Fibroblast of upper back skin (primary cell): ENCODE data around the gene IGFBP3.

Source experiments
- DNase-seq: peaks from one replicate; pipeline ENCODE4 v3.0.0-alpha.2; 2013

The IGFBP3 gene

DNA sequence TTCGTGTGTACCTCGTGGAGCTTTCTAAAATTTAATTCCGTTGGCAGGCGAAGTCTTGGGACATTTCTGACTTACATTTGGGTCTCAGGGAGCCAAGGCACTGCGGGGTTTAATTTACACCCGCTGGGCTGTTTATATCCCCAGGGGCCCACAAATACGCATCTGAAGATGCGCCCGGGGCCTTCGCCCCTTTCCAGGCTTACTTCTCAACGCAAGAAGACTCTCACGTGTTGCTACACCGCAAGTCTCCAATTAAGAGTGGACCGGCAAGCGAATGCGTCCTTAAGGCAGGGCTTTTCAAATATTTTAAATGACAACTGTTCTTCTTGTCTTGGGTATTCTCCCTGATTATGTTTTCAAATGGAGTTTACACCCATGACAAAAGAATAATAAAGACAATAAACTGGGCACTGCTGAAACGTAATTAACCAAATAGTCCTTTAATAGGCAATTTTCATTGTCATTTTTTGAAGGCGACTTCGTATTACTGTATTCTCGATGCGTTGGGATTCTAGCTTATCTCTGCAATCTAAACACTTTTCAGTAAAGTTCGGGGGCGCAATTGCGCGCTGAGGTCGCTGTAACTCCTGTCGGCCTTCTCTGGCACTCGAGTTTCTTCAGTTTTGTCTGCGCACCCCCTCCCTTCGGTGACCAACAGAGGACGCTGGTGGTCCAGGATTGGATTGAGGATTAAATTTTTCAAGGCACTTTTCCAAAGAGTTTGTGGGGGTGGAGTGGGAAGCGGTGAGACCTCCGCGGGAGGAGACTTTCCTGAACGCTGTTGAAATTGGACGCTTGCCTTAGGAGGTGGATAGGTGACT, 837 bp upstream of the IGFBP3 start:
- DNase-seq: peak; percentile 78

DNA sequence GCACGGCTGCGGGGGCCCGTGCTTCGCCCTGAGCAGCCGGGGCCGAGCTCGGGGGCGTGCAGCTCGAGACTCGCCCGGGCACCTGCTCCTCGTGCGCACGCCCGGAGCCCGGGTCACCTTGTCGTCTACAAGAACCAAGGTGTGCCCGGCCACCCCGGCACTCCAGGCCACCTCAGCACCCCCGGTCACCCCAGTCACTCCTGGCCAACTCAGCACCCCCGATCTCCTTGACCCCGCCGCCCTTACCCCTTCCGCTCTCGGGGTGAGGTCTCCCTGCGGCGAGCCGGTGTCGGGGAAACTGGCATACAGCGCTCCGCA, 268 bp upstream of the IGFBP3 start:
- no peak for DNase-seq

DNA sequence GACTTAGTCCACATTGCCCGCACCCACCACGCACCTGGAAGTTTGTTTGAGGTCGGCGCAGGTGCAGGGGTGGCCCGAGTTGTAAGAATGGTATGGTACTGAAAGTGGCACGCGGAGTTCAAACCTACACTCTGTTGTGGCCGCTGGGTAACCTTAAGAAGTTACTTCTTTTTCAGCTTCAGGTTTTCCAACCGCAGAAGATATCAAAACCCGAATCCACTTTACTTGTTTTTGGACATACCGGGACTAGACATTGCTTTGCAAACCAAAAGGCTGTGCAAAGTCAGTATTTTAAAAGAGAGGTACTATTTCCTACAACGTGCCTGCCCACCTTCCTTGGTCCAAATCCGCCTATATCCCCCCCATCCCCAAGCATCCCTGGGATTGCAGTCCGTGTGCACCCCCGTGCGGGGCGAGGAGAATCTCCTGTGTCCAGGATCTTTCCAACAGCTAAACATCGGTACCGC, 1.0 kb downstream of the IGFBP3 start:
- no peak for DNase-seq

DNA sequence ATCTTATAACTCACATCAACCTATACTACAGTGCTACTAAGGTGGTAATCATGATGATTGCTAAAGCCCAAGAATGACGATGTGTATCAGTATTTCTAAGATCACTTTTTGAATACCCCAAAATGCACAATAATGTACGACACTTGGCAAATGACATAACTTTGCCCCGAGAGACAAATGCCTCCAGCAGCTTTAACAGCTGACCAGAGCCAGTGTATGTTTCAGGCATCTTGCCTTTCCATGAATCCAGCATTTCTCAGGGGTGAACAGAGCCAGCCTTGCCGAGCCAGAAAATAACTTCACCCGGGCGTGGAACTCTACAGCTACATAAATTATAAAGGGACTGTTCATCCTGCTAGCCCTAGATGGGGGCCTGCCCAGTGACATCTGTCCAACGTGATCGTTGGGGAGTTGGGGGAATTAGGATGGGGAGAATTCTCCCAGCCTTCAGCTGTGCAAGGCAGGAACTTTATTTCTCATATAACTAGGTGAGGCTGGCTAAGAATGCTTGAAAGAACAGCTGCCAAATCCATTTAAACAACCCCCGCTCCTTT, 1.8 kb downstream of the IGFBP3 start:
- no peak for DNase-seq

DNA sequence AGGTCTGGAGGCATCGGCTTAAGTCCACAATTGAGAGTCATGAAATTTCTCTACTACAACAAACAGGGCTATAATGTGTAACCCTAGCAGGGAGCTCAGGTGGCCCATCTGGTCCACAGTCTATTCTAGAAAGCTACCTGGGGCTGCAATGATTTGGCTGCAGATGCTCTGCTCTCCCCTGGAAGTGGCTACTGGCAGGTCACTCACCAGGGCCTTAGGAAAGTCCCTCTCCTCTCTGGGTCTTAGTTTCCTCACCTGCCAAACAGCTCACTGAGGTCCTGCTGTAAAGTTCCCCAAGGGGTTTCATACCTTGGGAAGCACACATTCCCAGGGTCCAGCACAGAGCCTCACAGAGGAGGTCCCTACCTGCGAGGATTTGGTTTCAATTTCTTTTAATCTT, 2.5 kb downstream of the IGFBP3 start:
- no peak for DNase-seq

DNA sequence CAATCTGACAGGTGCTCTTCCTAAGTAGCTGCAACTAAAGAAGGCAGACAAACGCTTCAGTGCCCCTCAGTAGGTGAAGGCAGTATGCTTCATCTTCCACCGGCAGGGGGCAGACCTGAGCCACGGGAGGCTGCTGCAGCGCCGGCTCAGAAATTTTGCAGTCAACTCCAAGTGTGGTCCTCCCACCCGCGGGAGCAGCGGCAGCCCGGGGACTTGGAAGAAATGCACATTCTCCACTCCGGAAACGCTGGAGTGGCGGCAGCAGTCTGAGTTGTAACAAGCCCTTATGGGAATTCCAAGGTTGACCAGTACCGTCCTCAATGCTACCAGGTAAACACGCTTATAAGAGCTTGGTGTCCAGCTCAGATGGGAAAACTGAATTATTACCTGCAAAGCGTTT, 3.4 kb downstream of the IGFBP3 start:
- peak; percentile 71 for DNase-seq

DNA sequence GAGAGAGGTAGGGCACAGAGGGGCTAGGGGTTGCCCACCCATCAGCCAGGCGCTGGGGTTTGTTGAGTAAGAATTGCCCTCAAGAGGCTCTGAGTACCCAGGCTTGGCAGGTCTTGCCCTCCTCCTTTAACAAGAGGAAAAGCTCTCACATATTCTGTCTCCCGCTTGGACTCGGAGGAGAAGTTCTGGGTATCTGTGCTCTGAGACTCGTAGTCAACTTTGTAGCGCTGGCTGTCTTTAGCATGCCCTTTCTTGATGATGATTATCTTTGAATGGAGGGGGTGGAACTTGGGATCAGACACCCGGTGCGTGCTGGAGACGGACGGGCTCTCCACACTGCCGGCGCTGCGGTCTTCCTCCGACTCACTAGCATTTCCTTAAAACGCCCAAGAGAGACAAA, 4.0 kb downstream of the IGFBP3 start:
- no peak for DNase-seq

DNA sequence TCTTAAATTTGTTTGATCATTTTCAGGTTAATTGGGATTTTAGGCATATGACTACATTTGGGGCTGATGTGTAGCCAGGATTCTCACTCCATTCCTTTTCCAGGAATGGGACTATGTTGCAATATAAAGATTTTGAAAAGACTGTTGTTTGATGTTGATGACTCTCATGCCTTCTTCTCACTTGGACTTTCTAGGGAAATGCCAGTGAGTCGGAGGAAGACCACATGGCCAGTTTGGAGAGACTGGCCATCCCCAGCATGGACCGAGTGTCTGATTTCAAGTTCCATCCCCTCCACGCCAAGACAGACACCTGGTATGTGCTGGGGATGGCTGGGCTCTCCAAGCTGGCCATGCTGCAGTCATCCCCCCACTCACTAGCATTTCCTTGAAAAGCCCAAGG, 5.5 kb downstream of the IGFBP3 start:
- DNase-seq: no peak

DNA sequence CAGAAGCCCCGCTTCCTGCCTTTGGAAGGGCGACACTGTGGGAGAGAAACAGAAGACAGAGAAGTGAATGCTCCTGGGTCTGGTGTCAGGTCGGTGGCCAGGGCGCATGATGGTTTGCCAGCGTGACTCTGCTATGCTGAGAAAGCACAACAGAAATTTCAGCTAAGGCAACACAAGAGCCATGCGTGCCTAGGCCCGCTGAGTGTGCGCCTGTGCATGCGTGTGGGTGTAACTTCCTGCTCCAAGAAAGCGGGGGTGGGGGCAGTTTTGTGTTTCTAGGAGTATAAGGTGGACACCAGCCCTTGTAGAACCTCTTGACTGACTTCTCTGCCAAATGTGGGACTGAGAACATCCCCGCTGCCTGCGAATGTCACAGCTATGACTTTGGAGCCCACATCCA, 6.2 kb downstream of the IGFBP3 start:
- no peak for DNase-seq

DNA sequence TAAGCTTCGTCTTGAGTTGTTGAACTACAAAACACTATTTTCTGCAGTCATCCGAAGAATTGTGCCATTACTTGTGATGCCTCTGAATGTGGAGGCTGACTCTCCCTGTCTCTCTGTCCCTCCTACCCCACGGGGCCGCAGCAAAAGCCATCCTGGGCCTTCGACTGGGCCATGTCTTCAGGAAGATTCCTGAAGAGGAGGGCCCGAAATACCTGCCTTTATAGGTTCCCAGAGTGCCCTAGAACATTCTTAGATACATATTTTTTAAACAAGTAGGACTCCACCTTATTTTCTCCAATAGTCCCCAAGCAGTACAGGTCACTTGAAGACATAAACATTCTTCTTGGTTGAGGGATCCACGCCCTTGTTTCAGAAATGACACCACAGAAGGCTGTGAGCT, 8.1 kb downstream of the IGFBP3 start:
- no peak for DNase-seq

DNA sequence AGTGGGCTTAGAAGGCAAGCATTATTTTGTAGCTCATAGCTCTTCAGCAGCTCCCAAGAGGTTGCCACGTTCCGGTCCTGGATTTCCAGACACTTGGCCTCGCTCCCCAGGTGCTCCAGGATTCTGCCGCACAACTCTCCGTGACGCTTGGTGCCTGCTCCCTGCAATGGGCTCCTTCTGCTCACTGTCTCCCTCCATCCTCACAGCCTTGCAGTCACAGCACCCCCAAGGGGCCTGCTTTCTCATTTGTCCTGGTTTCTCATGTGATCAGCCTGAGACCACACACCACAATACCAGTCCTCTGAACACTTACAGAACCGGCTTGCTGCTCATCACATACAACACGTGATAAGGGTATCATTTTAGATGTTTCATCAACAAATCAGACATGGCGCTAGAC, 9.8 kb downstream of the IGFBP3 start:
- DNase-seq: no peak

DNA sequence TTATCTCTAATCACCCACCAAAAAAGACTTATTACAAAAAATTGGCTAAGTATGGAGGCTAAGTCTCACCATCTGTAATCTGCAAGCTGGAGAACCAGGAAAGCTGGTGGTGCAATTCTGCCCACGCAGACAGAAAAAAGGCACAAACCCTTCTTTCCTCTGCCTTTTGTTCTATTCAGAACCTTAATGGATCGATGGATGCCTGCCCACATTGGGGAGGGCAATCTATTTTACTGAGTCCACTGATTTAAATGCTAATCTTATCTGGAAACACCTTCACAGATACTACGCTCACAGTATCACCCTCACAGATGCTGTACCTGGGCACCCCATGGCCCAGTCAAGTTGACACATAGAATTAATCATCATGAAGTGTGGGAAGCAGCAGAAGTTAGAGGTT, 10.2 kb downstream of the IGFBP3 start:
- no peak for DNase-seq

DNA sequence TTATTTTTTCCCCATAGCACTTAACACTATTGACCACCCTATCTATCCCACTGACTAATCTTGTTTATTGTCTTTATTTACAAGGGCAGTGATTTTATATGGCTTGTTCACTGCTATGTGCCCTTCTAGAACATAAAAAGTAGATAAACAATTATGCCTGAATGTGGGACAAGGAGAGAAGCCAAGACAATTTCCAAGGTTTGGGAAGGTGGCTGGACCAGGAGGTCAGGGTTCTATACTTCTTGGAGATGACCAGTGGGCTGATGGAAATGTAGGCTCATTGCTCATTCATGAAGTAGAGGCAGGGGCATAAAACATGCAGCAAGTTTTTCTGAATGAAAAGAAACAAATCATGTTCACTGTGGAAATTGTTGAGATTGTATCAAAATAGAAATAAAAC, 11.5 kb downstream of the IGFBP3 start:
- DNase-seq: no peak

DNA sequence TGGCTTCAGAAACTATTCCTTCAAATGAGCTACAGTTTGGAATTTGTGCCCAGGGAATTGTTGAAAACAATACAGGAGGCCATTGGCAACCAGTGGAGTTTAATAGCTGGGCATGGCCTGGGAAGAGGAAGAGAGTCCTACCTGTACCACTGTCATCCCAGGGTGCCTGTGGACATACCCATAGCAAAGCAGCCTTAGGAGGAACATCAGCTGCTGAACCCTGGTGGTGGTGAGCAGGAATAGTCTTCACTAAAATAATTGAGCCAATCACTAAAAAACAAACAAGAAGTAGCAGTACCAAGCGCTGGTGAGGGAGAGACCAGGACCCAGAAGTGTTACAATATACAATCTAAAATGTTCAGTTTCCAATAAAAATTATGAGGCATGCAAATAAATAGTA, 18.3 kb downstream of the IGFBP3 start:
- DNase-seq: no peak

DNA sequence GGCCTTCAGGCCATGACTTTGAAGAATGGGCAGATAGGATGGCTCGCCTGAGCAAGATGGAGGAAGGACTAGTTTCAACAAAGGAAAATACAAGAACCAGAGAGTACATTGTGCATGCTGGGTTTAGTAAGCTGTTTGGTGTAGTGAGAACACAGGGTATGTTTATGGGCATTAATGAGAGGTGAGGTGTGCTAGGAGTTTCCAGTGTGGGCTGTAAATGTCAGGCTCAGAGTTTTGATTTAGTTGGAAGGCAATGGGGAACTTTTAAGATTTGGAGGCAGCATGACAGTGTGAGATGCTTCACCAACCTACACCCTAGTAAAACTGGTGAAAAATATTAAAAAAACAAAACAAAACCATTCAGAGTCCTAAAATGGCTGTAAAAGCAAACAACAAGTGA, 19.5 kb downstream of the IGFBP3 start:
- DNase-seq: no peak

DNA sequence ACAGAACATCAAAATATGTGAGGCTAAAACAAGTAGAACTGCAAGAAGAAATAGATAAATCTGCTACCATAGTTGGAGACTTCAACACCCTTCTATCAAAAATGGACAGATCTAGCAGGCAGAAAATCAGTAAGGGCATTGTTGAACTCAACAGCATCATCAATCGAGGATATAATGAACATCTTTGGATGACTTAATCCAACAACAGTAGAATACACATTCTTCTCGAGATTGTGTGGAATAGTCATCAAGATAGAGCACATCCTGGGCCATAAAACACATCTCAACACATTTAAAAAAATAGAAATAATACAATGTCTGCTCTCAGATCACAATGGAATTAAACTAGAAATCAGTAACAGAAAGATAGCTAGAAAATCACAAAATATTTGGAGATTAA, 22.9 kb downstream of the IGFBP3 start:
- peak; percentile 81 for DNase-seq

DNA sequence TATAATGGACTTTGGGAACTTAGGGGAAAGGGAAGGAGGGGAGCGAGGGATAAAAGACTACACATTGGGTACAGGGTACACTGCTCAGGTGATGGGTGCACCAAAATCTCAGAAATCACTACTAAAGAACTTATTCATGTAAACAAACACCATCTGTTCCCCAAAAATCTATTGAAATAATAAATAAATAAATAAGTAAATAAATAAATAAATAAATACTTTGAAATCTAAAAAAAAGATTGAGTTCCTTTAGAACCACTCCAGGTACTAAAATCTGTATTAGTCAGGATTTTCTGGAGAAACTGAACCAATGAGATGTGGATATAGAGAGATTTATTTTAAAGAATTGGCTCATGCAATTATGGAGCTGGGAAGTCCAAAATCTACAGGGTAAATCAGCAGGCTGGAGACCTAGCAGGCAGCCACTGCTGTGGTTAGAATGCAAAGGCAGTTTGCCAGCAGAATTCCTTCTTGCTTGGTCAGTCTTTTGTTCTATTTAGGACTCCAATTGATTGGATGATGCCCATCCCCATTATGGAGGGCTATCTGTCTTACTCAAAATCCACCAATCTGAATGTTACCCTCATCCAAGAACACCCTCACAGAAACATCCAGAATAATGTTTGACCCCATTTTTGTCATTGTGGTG, 23.9 kb downstream of the IGFBP3 start:
- DNase-seq: peak; percentile 93

DNA sequence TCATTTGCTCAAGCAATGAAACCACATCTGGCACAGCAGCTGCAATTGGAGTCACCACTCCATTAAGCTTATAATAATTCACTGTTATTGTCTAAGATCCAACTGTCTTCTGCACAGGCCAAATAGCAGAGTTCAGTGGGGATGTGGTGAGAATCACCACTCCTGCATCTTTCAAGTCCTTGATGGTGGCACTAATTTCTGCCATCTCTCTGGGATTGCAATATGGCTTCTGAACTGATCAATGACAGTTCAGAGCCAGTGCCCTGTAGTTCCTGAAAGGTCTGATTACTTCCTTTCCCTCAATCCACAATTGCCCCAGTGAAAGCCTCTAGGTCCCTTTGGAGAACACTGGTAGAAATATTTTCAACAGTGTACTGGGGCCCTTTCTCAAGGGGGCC, 26.4 kb downstream of the IGFBP3 start:
- no peak for DNase-seq

DNA sequence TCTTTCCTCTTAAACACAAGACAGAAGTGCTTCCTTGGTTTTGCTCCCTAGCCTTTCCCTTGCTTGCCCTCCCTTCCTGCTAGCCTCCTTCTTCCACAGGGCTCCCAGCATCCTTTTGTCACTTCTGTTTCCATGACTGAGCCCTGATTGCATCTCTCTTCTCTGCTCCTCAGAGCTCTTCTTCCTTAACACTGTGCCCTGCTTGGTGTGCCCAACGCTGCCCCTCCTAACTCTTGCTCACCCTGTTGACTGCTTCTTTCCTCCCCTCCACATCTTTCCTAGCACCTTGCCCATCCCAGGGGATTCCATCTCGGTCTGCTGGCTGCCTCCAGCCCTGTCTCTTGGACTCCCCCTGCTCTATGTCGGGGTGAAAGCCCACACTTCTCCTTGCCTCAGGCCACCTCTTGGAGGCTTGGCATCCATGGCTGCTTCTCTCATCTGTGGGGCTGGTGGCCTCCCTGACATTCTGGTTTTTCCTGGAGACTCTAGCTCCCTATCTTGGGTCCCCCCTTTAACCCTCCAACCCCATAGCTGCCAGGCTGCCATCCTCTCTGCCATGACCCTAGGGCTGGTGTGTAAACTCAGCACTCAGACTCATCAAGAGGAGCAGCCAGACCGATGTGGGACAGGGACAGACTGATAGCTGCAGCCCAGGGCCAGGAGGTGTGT, 26.9 kb downstream of the IGFBP3 start:
- DNase-seq: no peak

DNA sequence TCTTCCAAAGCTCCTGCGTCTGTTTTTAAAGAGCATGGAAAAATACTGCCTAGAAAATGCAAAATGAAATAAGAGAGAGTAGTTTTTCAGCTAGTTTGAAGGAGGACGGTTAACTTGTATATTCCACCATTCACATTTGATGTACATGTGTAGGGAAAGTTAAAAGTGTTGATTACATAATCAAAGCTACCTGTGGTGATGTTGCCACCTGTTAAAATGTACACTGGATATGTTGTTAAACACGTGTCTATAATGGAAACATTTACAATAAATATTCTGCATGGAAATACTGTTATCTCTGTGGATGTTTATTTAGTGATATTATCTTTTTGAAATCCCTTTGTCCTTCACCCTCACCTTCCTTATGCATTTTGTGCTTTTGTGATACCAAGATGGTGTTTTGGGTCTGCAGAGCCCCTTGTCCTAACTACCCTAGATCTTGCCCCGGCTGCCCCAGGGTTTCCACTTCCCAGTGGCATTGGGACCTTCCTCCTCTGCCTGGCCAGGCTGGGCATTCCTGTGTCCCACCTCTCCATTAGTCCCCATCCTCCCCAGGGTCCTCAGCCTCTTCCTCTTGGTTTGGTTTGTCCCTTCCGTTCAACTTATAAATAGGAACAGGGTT, 27.6 kb downstream of the IGFBP3 start:
- no peak for DNase-seq

DNA sequence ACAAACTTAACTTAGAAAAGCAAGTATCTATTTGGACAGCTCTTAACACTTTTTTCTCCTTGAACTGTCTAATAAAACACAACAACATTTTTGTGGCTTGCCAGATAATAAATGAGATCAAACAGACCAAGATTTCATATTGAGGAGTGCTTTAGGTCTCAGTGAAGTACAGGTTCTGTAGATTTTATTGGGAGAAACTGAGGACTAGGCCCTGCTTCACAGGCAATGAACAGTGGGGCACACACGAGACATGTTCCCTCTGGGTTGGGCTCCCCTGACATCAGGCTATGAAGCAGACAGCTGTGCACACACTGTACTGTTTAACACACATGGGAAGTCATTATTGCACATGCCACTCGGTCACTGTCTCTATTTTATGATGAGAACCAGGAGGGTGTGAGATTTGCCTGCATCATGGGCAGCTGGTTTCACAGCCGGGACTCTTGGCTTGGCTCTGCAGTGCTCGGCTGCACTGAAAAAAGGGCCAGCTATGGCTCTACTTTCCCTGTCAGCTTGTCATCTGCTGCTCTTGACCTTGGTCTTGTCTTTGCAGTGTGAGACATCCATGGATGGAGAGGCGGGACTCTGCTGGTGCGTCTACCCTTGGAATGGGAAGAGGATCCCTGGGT, 28.6 kb downstream of the IGFBP3 start:
- DNase-seq: no peak

DNA sequence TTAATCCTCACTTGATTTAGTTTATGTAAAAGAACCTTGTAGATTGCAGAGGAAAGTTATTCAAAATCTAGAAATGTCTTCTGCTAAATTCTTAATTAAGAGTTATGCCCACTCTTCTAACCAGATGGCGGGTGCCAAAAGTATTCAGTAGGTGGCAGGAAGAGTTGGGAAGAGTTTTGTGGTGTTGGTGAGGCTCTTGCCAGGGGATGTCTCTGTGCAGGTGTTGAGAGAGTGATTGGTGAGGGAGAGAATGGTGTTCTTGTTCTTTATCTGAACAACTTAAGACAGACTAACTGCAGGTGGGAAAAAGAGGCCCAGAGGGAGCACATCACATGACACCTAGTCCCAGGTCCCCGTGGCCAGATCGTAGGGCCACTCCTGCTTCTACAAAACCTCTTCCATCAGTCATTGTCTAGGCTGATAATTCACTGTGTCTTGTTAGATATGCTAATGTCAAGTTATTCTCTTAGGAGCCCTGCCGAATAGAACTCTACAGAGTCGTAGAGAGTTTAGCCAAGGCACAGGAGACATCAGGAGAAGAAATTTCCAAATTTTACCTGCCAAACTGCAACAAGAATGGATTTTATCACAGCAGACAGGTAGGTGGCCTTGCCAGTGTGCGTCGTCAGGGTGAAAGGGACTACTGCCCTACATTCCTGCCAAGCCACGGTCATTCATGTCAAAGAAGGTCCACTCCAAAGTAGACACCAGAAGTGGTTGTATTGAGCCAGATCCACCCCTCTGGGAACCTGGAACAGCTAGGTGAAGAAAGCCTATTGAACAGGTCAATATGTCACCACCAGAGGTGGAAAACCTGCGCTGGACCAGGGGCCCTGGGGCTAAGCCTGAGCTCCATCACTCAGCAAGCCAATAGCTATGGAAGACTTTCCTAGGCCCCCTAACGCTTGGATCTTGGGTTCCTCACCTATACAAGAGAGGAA, 29.3 kb downstream of the IGFBP3 start:
- DNase-seq: no peak
